Activated CD8-positive, alpha-beta memory T cell treated with anti-CD3 and anti-CD28 coated beads for 36 hours (primary cell): ENCODE data around the gene SPDYE5. TPM values are rescaled to one million over a fixed set of nuclear protein-coding genes. Genes with fewer than 3 reads are reported as not detected.

Source experiments
- CTCF ChIA-PET: fragments of 350-600 bp; sonication (Branson Sonifier 250); formaldehyde crosslinking; loops from one replicate; lab custom pipeline; 2021; ENCODE audit warnings: antibody characterized with exemption; lab: Charles Lee
- POLR2A ChIA-PET: fragments of 350-600 bp; sonication (Branson Sonifier 250); formaldehyde crosslinking; loops from one replicate; lab custom pipeline; 2021; ENCODE audit warnings: antibody characterized with exemption; lab: Charles Lee
- total RNA-seq, 2 experiments: library from RNA; stranded (reverse); gene quantifications; one replicate each; pipeline ENCODE4 v1.2.3, GENCODE V29; 2021

The SPDYE5 gene
- total RNA-seq, 2 experiments from 2014 or later, result not detected

DNA sequence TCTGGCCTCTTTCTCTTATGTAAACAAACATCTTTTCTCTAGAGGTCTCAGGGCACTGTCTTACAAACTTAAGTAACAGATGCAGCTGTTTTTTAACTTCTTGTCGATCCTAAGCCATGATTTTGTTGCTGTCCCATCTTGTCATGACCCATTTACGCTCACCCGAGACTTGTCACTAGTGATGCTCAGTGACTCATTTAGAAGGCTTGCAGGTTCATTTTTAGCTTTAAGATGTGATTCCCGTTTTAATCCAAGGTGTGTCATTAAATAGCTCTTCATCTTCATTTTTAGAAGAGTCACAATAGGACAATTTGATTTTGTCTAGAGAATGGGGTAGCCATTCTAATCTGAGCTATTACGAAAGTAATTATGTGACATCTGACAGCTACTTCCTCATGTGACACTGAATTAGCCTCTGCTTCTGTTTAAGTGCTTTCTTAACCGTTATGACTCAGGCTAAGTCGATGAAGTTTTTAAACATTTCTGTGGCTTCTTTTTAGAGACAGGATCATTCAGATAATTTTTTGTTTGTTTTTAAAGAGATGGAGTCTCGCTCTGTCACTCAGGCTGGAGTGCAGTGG is 42.7 kb downstream of the SPDYE5 start:
- ChIA-PET CTCF (interaction anchor here (0.5 kb wide), 1 partner anchor 85 kb away, joined by 3 read pairs; no protein-coding TSS in a partner anchor), POLR2A (no interaction called here)

DNA sequence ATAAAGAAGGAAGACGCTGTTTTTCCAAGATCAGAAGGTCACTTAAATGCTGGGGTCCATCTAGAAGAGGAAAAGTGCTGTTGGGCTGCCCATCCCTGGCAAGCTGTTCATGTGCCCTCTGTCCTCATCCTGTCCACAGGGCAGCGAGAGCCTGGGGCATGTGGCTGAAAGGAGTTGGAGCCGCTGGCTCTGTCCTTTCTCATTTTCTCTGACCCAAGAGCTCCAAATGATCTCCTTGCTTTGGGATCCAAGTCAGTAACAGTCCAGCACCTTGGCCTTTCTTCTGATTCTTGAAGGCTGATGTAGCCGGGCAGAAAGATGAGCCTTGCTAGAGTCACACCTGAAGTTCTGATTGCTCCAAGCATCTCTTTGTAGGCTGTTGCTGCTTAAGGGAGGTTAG is 44.4 kb downstream of the SPDYE5 start:
- POLR2A ChIA-PET, result no interaction called here
- CTCF ChIA-PET, result no interaction called here

DNA sequence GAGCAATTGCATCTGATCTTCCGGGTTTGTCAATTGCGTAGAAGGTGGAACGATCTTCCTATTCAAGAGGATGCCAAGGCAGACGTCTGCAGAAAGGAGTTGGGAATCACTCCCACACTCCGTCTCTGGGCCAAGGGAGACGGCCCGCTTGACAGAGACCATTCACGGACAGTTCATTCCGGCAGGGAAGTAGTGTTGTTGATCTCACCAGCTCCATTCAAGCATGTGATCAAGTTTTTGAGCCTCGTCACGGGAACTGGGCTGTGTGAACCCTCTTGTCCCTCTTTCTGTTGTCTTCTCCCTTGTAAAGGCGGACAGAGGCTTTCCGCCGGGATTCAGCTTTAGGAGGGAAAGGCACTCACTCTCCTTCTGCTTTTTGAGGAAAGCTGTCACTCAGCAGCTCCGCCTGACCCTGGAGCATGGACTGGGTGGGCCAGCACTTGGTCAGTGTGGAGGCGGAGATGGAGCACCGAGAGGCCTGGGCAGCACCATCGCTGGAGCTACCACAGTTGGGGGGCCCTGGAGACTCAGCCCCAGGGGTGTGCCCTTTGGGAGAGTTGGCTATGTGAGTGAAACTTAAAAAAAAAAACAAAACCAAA is 44.9 kb downstream of the SPDYE5 start:
- ChIA-PET CTCF (no interaction called here), POLR2A (no interaction called here)

DNA sequence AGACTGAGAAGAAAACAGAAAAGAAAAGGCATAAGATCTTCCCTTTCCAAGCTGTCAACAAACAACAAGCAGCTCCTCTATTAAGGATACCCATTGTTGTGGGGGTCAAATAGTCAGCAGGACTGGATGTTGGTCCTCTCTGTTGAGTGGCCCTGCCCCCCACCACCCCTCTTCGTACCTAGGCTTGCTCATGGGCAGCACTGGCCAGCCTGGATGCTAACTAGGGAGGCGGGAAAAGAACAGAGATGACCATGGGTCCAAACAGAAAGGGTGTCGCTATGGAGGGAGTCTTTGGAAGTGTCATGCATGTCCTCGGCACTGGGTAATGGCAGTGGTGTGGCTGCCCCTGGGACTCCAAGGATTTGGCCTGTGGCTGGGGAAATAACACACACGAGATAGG is 45.6 kb downstream of the SPDYE5 start:
- ChIA-PET CTCF (no interaction called here), POLR2A (no interaction called here)

DNA sequence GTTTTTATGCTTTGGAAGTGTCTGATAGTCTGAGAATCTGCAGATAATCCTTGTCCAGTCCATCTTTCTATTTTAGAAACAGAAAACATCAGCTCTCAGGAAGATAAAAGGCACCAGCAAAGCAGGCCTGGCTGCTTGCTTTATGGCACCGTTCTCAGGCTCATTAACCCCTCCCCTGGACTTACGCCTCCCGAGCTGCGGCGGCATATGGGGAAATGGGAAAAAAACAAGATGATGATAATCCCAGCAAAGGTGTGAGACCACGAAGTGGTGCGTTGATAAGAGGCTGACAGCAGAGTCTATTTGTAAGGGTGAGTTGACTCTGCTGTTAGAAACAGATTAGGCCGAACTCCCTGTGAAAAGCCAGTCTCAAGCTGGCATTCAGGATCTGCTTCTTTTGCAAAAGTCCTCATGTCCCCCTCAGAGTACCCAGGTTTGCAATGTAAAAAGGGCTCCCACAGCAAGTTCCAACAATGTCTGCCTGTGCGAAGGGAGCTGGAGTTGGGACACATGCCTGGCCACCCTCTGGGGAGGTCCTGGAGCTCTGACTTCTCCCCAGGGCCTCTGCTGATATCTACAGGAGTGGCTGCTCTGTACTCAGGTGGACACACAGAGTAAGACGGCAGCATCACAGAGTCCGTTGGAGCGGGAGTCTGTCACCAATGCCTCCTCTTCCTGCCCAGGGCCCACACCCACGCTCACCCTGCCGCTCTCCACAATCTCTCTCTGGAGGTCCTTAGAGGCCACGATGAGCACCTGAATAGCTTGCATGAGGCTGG is 54.3 kb downstream of the SPDYE5 start:
- POLR2A ChIA-PET, result no interaction called here
- CTCF ChIA-PET, result no interaction called here

Other genes starting within 250 kb of the SPDYE5 start
- gene TRIM73, start 96.7 kb upstream of the SPDYE5 start, total RNA-seq, result 1 to 10 TPM; 2.0 to 2.6 TPM
- gene POM121C, start 6.0 kb upstream of the SPDYE5 start, total RNA-seq, result 10 to 100 TPM; 70.9 to 72.4 TPM
- gene HIP1, start 246.6 kb downstream of the SPDYE5 start, total RNA-seq, result 1 to 10 TPM; 5.5 to 5.7 TPM